ENCODE data around the gene EYA4. TPM values are rescaled to one million over a fixed set of nuclear protein-coding genes. Genes with fewer than 3 reads are reported as not detected.

EYA4 gene
- total RNA-seq, 2 donors from 2014 or later, result not detected

DNA sequence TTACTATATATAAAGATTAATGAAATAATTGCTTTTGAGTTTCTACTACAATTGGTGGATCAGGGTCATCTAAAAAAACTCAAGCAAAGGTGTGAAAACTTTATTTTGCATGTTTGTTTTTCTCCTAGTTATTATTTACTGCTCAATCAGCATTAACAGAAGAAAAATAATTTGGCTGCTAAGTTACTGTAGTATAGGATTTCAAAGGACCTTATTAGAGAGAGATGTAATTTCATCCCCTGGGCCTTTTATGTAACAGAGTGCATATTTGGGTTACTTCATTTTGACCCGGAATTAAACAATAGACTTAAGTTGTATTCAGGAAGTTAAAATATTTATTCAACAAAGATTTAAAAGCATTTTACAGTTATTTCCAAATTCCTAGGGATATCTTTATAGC is 49.8 kb downstream of the EYA4 start:
- Mint-ChIP-seq H3K36me3 (ENCODE audit: low read depth) (no peaks in the 10 kb centered on the region), H3K27me3 (no peaks in the 10 kb centered on the region), H3K27ac (no peak overlapping the region), H3K4me3 (no peak overlapping the region), H3K9me3 (peaks cover 2% of the 10 kb centered on the region), H3K4me1 (no peaks in the 10 kb centered on the region)
- no peak for ATAC-seq (replicated peaks)

GRCh38 chr6:133291671-133292070 is 50.5 kb downstream of the EYA4 start:
- ATAC-seq (replicated peaks), result no peak
- H3K36me3 Mint-ChIP-seq (ENCODE audit: low read depth), result no peaks in the 10 kb centered on the region
- no peaks in the 10 kb centered on the region for H3K27me3 Mint-ChIP-seq
- no peak overlapping the region for H3K4me3 Mint-ChIP-seq
- H3K4me1 Mint-ChIP-seq, result no peaks in the 10 kb centered on the region
- H3K27ac Mint-ChIP-seq, result no peak overlapping the region
- peaks cover 4% of the 10 kb centered on the region for H3K9me3 Mint-ChIP-seq

- Mint-ChIP-seq H3K4me1 (no peaks in the 10 kb centered on the region), H3K9me3 (peaks cover 4% of the 10 kb centered on the region), H3K4me3 (no peak overlapping the region), H3K27me3 (peaks cover 2% of the 10 kb centered on the region), H3K36me3 (ENCODE audit: low read depth) (no peaks in the 10 kb centered on the region), H3K27ac (no peak overlapping the region)
- ATAC-seq (replicated peaks), result no peak
Measured at GRCh38 chr6:133297657-133298056, 56.5 kb downstream of the EYA4 start.

GRCh38 chr6:133298335-133298734 is 57.2 kb downstream of the EYA4 start:
- Mint-ChIP-seq H3K36me3 (ENCODE audit: low read depth) (no peaks in the 10 kb centered on the region), H3K9me3 (peaks cover 4% of the 10 kb centered on the region), H3K4me1 (no peaks in the 10 kb centered on the region), H3K27me3 (peaks cover 2% of the 10 kb centered on the region), H3K27ac (no peak overlapping the region), H3K4me3 (no peak overlapping the region)
- ATAC-seq (replicated peaks), result no peak

GRCh38 chr6:133298801-133299200 is 57.6 kb downstream of the EYA4 start:
- Mint-ChIP-seq H3K36me3 (ENCODE audit: low read depth) (no peaks in the 10 kb centered on the region), H3K27ac (no peak overlapping the region), H3K4me1 (no peaks in the 10 kb centered on the region), H3K9me3 (peaks cover 4% of the 10 kb centered on the region), H3K4me3 (no peak overlapping the region), H3K27me3 (peaks cover 2% of the 10 kb centered on the region)
- ATAC-seq (replicated peaks), result no peak

GRCh38 chr6:133300896-133301295 is 59.7 kb downstream of the EYA4 start:
- peaks cover 17% of the 10 kb centered on the region for H3K27me3 Mint-ChIP-seq
- peaks cover 2% of the 10 kb centered on the region for H3K9me3 Mint-ChIP-seq
- H3K36me3 Mint-ChIP-seq (ENCODE audit: low read depth), result no peaks in the 10 kb centered on the region
- no peak overlapping the region for H3K4me3 Mint-ChIP-seq
- no peak overlapping the region for H3K27ac Mint-ChIP-seq
- ATAC-seq (replicated peaks), result no peak
- H3K4me1 Mint-ChIP-seq, result no peaks in the 10 kb centered on the region

- Mint-ChIP-seq H3K27me3 (peaks cover 17% of the 10 kb centered on the region), H3K9me3 (no peaks in the 10 kb centered on the region), H3K27ac (no peak overlapping the region), H3K36me3 (ENCODE audit: low read depth) (no peaks in the 10 kb centered on the region), H3K4me1 (no peaks in the 10 kb centered on the region), H3K4me3 (no peak overlapping the region)
- ATAC-seq (replicated peaks), result no peak
Measured at GRCh38 chr6:133301835-133302234, 60.7 kb downstream of the EYA4 start.

- no peak for ATAC-seq (replicated peaks)
- no peaks in the 10 kb centered on the region for H3K36me3 Mint-ChIP-seq (ENCODE audit: low read depth)
- no peaks in the 10 kb centered on the region for H3K9me3 Mint-ChIP-seq
- H3K4me1 Mint-ChIP-seq, result no peaks in the 10 kb centered on the region
- no peak overlapping the region for H3K4me3 Mint-ChIP-seq
- peaks cover 20% of the 10 kb centered on the region for H3K27me3 Mint-ChIP-seq
- no peak overlapping the region for H3K27ac Mint-ChIP-seq
Measured at GRCh38 chr6:133306931-133307330, 65.8 kb downstream of the EYA4 start.

GRCh38 chr6:133309579-133309978 is 68.4 kb downstream of the EYA4 start:
- no peak overlapping the region for H3K27ac Mint-ChIP-seq
- H3K4me3 Mint-ChIP-seq, result no peak overlapping the region
- no peaks in the 10 kb centered on the region for H3K9me3 Mint-ChIP-seq
- H3K4me1 Mint-ChIP-seq, result no peaks in the 10 kb centered on the region
- H3K27me3 Mint-ChIP-seq, result peaks cover 15% of the 10 kb centered on the region
- H3K36me3 Mint-ChIP-seq (ENCODE audit: low read depth), result no peaks in the 10 kb centered on the region
- ATAC-seq (replicated peaks), result no peak

GRCh38 chr6:133312006-133312405 is 70.8 kb downstream of the EYA4 start:
- Mint-ChIP-seq H3K4me3 (no peak overlapping the region), H3K27me3 (peaks cover 8% of the 10 kb centered on the region), H3K27ac (no peak overlapping the region), H3K9me3 (no peaks in the 10 kb centered on the region), H3K36me3 (ENCODE audit: low read depth) (no peaks in the 10 kb centered on the region), H3K4me1 (no peaks in the 10 kb centered on the region)
- no peak for ATAC-seq (replicated peaks)

DNA sequence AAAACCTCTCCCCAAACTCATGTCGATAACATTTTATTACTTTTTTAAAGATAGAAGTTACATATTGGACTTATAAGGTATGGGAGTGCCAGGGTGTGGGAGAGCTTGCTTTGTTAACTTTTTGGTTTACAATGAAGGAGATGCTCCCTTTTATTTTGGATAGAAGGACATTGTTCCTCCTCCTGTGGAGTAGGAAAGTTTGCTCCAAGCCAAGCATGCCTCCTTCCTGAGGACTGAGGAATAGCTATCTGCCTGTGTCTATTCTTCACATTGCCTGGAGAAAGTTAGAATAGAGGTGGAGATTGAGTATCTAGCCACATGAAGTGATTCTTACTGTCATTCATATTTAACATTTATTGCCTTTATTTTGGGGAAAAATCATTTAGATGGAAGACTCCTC is 71.9 kb downstream of the EYA4 start:
- Mint-ChIP-seq H3K36me3 (ENCODE audit: low read depth) (no peaks in the 10 kb centered on the region), H3K27me3 (peaks cover 8% of the 10 kb centered on the region), H3K9me3 (no peaks in the 10 kb centered on the region), H3K27ac (no peak overlapping the region), H3K4me3 (no peak overlapping the region), H3K4me1 (no peaks in the 10 kb centered on the region)
- no peak for ATAC-seq (replicated peaks)

DNA sequence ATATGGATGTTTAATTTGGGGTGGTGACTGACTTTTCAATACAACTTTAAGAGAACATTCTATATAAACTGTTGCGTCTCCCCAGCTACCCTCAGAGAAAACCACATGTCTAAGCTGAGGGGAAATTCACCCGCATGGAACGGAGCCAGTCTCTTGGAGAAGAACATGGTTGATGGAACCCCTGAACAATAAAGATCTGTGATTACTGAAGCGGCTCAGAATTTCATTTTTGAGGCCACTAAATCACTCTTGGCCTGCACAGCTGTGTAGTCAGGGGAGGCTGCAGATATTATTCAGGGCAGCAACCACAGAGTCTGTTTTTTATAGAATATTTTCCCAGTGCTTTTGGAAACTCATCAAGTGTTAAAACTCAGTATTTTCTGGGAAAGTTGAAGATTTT is 73.8 kb downstream of the EYA4 start:
- Mint-ChIP-seq H3K27ac (no peak overlapping the region), H3K36me3 (ENCODE audit: low read depth) (no peaks in the 10 kb centered on the region), H3K4me1 (no peaks in the 10 kb centered on the region), H3K4me3 (no peak overlapping the region), H3K9me3 (no peaks in the 10 kb centered on the region), H3K27me3 (peaks cover 8% of the 10 kb centered on the region)
- ATAC-seq (replicated peaks), result no peak

- Mint-ChIP-seq H3K27ac (no peak overlapping the region), H3K4me3 (no peak overlapping the region), H3K27me3 (peaks cover 8% of the 10 kb centered on the region), H3K9me3 (no peaks in the 10 kb centered on the region), H3K36me3 (ENCODE audit: low read depth) (no peaks in the 10 kb centered on the region), H3K4me1 (no peaks in the 10 kb centered on the region)
- ATAC-seq (replicated peaks), result no peak
Measured at GRCh38 chr6:133315811-133316210, 74.7 kb downstream of the EYA4 start.

DNA sequence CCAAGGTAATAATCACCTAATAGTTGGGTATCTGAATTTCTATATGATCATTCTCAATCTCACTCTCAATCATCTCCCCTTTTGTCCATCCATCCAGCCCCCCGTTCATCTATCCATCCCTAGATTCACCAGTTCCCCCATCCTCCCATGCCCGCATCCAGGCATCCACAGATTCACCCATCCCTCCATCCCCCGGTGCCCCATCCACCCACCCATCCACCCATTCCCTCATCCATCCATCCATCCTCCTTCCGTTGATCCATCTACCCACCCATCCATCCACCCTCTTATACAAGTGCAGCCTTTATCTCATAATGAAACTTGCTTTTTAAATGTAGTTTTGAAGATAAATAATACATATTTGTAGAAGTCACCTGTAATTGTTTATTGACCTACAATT is 76.5 kb downstream of the EYA4 start:
- Mint-ChIP-seq H3K27ac (no peak overlapping the region), H3K4me1 (no peaks in the 10 kb centered on the region), H3K36me3 (ENCODE audit: low read depth) (no peaks in the 10 kb centered on the region), H3K9me3 (no peaks in the 10 kb centered on the region), H3K27me3 (no peaks in the 10 kb centered on the region), H3K4me3 (no peak overlapping the region)
- ATAC-seq (replicated peaks), result no peak

DNA sequence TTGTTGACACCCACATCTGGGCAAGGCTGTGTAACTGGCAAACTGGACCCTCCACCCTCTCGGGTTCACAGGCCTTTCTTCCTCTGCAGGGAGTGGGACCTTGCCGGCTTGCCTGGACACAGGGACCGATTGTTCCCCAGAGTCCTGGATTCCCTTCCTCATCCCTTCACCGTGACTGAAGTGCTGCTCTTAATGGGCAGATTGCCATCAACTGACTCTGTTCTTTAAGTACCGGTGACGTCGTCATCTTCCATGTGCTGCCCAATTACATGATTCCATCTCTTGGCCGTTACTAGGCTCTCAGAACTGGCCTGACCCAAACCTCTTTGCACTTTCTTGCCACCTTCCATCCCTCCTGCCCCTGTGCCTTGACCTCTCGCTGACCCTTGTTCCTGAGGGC is 85.4 kb downstream of the EYA4 start:
- H3K36me3 Mint-ChIP-seq (ENCODE audit: low read depth), result no peaks in the 10 kb centered on the region
- H3K27ac Mint-ChIP-seq, result no peak overlapping the region
- H3K27me3 Mint-ChIP-seq, result peaks cover 3% of the 10 kb centered on the region
- H3K4me3 Mint-ChIP-seq, result no peak overlapping the region
- no peaks in the 10 kb centered on the region for H3K9me3 Mint-ChIP-seq
- no peak for ATAC-seq (replicated peaks)
- no peaks in the 10 kb centered on the region for H3K4me1 Mint-ChIP-seq

DNA sequence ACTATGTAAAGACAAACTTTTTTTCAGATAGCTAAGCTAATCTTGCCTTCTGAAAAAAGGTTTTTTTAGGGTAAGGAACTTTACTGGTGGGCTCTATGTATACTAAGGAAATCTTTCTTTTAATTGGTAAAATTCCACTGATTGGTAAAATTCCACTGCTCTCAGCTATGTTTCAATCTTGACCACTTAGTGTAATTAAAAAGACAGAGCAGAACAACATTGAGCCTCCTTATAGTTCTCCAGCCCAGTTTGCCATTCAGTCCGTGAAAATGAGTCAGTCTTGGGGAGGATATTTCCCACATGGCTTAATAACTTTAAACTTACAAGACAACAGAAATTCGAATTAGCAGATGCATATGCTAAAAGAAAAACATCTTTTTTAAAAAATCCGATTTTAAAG is 92.7 kb downstream of the EYA4 start:
- no peaks in the 10 kb centered on the region for H3K36me3 Mint-ChIP-seq (ENCODE audit: low read depth)
- H3K4me3 Mint-ChIP-seq, result no peak overlapping the region

More for the DNA sequence above, 92.7 kb downstream of the EYA4 start:
- no peak for ATAC-seq (replicated peaks)
- Mint-ChIP-seq H3K4me1 (no peaks in the 10 kb centered on the region), H3K9me3 (no peaks in the 10 kb centered on the region), H3K27ac (no peak overlapping the region), H3K27me3 (no peaks in the 10 kb centered on the region)

Data from activated T-helper 17 cell treated with anti-CD3 and anti-CD28 coated beads, Interleukin-2, amount 50 U/mL, for 72 hours (primary cell).